Stomach (tissue), 4 donors: ENCODE results near the gene TBXAS1.

ENCODE experiments used
- POLR2A ChIP-seq, 4 donors: fragments of 450-650 bp; IDR thresholded peaks; one replicate each; pipeline ENCODE4 v1.6.1; 2016; ENCODE audit warnings: antibody characterized with exemption in 4 of 4, control low read depth in 2 of 4, mild to moderate bottlenecking in 1 of 4, moderate library complexity in 1 of 4
- POLR2AphosphoS5 ChIP-seq, 3 donors: sonication (generic); formaldehyde crosslinking; IDR thresholded peaks; one replicate each; pipeline ENCODE4 v1.6.1; 2016; ENCODE audit warnings: antibody characterized with exemption in 3 of 3

- no peak for TF ChIP-seq POLR2A (IDR thresholded peaks at IDR 0.05)
- TF ChIP-seq POLR2AphosphoS5 (IDR thresholded peaks at IDR 0.05): no peak
These were observed 218.1 kb downstream of the TBXAS1 start for GRCh38 chr7:140047197-140047596.
